ENCODE data around the gene MBD5.

MBD5 gene

DNA sequence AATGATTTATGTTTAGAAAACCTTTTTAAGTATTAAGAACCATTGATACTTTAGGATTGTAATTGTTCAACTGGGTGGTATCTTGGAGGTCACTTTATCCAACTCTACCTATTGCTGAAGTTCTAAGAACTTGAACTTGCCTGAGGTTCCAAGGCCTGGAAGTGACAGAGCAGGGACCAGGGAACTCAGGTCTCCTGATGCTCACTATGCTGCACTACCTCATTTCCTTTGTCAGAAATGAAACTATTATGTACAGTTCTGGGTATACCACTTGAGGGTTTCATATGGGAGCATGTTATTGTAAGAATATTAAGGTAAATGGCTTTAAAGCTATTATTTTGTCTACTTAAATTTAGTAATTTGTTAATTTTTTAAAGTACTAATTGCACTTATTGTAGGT lies 3.0 kb downstream of the MBD5 start:
- no peak for DNase-seq (ENCODE audit: low read depth)

DNA sequence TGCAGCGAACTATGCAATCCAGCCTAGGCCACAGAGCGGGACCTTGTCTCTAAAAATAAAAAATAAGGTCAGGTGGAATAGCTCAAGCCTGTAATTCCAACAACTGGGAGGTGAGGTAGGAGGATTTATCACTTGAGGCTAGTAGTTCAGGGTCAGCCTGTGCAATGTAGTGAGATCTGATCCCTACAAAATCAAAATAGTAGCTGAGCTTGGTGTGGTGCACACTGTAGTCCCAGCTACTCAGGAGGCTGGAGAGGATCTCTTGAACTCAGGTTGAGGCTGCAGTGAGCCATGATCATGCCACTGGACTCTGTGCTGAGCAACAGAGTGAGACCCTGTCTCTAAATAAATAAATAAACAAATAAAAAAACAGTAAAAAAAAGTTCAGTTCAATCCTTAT lies 5.7 kb downstream of the MBD5 start:
- no peak for DNase-seq (ENCODE audit: low read depth)

DNA sequence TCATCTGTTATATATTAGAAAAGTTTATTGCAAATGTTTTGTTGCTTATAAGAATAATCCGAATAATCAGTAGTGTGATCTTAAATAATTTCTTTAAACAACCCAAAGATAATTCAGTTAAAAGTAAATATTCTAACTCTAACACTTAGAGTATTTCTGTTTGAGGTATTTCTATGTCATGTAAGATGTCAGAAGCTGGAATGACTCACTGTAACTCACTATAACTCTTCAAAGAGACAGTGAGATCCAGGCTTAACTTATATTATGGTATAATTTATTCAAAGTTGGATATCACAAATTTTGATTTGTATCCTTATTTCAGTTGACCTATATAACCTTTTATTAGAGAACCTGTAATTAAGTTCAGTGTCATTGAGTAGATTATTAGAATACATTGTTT lies 6.9 kb downstream of the MBD5 start:
- no peak for DNase-seq (ENCODE audit: low read depth)

DNA sequence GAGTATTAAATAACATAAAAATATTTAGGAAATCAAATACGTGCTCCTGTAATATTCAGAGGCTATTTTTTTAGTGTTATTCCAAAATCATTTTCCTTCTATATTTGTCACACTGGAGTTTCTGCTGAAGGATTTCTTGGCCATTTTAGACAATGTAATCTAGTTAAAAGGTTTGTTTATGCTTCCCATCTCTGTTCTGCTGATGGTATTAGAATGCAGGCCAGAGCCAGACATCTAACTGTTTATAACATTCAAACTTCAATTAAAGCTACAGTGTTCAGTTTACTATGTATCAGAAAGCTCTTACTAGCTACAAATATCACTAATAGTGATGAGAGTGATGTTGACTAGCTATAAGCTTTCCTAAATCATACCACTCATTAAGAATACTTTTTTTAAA lies 7.9 kb downstream of the MBD5 start:
- no peak for DNase-seq (ENCODE audit: low read depth)

DNA sequence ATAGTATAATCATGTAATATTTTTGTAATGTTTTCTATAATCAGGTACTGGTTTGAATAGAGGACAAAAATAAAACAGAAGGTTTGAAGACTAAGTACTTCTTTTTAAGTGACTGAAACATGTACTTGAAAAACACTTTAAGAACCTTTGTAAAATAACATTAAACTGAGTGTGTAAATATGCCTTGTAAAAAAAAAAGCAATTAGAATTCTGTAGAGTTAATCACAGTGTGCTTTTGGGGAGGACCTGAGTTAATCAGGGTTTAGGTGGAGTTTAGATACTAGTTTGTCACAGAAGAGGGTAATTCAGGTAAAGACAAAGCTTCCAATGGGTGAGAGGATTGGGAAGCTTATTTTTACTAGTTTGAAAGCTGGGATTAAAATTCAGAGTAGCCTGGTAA lies 10.3 kb downstream of the MBD5 start:
- DNase-seq (ENCODE audit: low read depth): no peak

DNA sequence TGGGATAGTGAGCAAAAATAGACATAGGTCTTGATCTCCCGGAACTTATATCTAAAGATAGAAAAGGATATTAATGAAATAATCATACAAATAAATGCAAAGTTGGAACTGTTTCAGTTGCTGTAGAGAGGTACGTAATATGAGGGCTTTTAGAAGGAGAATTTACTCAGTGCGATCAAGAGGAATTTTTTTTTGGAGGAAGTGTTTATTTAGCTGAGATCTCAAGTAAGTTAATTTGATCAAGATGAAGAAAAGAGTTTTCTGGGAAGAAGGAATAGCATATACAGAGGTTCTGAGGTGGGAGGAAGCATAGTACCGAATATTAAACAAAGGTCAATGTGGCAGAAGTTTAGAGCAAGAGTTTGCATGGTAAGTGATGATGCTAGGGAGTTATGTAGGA lies 11.3 kb downstream of the MBD5 start:
- no peak for DNase-seq (ENCODE audit: low read depth)

DNA sequence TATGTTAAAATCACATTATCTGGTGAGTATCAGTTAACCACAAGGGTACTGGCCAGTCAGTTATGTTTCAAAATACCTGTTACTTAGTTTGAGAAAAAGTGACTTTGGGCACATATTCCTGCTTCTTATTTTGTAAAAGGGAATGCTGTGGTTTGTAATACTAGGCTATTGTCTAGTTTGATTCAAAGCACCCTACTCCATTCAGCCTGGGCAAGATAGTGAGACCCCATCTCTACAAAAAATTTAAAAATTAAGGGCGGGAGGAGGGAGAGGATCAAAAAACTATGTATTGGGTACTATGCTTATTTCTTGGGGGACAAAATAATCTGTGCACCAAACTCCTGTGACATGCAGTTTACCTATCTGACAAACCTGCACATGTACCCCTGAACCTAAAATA lies 18.9 kb downstream of the MBD5 start:
- no peak for DNase-seq (ENCODE audit: low read depth)

- DNase-seq (ENCODE audit: low read depth): no peak
Observed at GRCh38 chr2:148042219-148042618, 21.3 kb downstream of the MBD5 start.

GRCh38 chr2:148044322-148044721 lies 23.4 kb downstream of the MBD5 start:
- no peak for DNase-seq (ENCODE audit: low read depth)

DNA sequence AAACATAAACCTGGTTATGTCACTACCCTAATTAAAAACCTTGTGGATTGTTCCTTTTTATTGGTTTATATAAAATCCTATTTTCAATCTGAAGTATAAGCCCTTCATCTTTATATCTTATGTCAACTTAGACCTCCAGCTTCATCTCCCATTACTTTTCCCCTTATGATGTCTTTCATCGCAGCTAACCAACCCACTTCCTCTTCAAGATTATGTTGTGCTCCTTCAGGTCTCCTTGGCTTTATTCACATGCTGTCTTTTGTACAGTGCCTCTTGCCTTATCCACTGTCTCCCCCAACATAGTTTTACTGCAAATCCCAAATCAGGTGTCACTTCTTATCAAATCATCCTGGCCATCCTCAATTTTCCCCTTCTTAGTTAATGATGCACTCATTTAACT lies 25.9 kb downstream of the MBD5 start:
- no peak for DNase-seq (ENCODE audit: low read depth)

GRCh38 chr2:148048475-148049221 lies 27.8 kb downstream of the MBD5 start:
- DNase-seq (ENCODE audit: low read depth): no peak

- no peak for DNase-seq (ENCODE audit: low read depth)
Observed at GRCh38 chr2:148049284-148049683, 28.4 kb downstream of the MBD5 start.

DNA sequence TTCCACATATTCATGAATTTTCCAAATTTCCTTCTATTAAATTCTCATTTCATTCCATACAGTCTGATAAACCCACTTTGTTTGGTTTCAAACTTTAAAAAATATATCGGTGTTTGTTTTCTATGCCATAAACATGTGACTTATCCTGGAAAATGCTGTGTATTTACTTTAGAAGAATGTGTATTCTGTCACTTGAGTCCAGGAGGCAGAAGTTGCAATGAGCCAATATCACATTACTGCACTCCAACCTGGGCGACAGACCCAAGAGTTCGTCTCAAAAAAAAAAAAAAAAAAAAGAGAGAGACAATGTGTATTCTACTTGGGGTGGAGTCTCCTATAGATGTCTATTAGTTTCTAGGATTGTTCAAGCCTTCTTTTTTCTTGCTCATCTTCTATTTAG lies 31.8 kb downstream of the MBD5 start:
- no peak for DNase-seq (ENCODE audit: low read depth)

DNA sequence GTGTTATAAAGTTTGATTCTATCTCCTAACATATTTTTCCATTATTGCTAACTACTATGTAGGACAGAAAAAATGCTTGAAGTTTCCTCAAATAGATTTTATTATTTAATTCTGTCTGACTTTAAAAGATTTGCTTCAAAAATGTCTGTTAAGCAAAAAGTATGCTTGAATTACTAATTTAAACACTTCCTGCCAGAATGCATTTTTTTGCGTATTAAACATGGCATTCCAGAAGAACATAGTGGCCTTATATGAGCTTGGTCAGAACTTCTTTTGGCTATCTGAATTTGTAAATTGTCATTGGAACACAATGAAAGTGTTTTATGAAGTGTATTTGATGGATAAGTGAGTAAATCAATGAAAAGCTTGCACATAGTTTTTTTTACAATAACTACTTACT lies 37.8 kb downstream of the MBD5 start:
- DNase-seq (ENCODE audit: low read depth): no peak

- no peak for DNase-seq (ENCODE audit: low read depth)
Observed at GRCh38 chr2:148063633-148064032, 42.7 kb downstream of the MBD5 start.

GRCh38 chr2:148065936-148066335 lies 45.0 kb downstream of the MBD5 start:
- no peak for DNase-seq (ENCODE audit: low read depth)

DNA sequence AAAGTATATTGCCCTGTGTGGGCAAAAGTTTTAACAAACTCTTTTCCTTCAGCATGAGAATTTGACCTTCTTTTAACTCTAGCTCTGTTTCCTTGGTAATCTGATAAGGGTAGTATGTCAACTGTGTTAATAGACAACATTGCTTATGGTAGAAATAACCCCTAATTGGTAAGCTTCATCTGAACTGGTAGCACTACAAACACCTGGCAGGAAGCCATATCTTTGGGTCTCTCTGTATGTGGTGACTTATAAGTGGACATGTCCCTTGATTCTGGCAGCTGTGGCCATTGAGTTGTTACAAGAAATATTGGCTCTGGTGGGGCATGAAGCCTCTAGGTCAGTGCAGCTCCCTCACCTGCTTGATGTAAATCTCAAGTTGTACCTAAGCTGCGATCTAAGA lies 46.9 kb downstream of the MBD5 start:
- DNase-seq (ENCODE audit: low read depth): no peak

- no peak for DNase-seq (ENCODE audit: low read depth)
Observed at GRCh38 chr2:148071351-148071750, 50.5 kb downstream of the MBD5 start.

DNA sequence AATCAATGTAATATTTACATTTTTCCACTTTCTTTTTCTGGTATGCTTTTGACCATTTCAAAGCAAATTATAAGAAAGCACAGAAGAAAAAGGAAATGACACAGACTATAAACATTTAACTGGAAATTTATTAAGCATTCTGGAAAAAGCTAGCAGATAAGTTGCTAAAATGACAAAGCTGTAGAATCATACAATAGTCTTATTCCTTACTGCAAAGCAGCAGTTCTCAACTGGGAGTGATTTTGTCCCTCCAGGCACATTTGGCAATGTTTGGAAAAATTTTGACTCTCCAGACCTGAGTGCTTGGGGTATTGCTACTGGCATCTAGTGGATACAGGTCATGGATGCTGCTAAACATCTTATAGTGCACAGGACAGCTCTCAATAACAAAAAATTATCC lies 75.1 kb downstream of the MBD5 start:
- DNase-seq (ENCODE audit: low read depth): no peak

DNA sequence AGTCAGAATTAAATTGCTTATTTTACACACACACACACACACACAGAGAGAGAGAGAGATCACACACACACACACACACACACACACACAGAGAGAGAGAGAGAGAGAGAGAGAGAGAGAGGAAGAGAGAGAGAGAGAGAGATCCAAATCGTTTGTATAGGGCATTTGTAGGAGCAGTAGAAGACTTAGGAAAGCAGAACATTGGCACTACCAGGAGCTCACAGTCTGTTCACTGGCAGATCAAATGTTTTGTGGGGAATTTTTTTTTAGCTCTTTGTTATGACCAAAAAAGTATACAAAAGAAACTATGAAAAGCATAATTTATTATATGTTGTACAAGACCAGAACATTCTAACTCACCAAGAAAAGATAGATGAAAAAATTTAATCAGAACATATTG lies 81.8 kb downstream of the MBD5 start:
- DNase-seq (ENCODE audit: low read depth): no peak

DNA sequence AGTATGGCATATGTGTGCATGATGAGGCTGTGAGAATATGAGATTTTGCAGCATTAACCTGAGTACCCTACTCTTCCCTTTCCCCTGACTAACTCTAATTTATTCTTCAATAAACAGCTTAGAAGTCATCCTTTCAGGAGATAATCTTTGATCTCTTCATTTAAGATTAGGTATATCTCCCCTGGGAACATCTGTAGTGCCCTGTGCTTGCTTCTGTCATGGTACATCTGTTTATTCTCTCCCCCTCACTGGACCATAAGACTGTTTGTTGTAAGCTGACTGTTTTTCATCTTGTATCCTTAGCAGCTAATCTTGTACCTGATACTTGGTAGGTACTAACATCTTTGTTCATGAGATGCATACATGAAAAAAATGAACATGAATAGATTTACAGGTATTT lies 83.1 kb downstream of the MBD5 start:
- no peak for DNase-seq (ENCODE audit: low read depth)

GRCh38 chr2:148106331-148106730 lies 85.4 kb downstream of the MBD5 start:
- no peak for DNase-seq (ENCODE audit: low read depth)

GRCh38 chr2:148108385-148108784 lies 87.5 kb downstream of the MBD5 start:
- DNase-seq (ENCODE audit: low read depth): no peak

- DNase-seq (ENCODE audit: low read depth): no peak
Observed at GRCh38 chr2:148110184-148110583, 89.3 kb downstream of the MBD5 start.

DNA sequence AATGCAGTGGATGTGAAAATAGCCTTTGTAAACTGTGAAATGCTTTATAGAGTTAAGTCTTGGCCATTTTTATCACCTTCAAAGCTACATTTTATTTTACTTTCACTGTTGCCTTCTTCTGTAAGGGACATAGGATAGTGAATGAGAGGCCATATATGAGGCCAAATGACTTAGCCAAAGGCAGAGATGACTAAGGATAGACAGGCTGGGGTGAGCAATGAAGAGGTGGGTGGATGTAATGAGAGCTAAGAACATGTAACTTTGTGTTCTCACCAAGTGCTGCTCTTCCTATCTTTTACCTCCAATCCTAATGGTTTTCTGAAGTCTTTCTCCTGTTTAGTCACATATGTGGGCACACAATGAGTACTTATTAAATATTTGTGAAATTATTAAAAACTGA lies 101.9 kb downstream of the MBD5 start:
- no peak for DNase-seq (ENCODE audit: low read depth)

Measured in HS-27A (cell line).